GM12874 (cell line): ENCODE measurements around the gene TENT5C.

ENCODE experiments used
- TF ChIP-seq, protein P1 (sequence below): IDR thresholded peaks from 2 replicates; pipeline ENCODE4 v1.5.1; 2011; ENCODE audit warnings: low read depth, mild to moderate bottlenecking, control low read depth, low read length, moderate library complexity; ENCODE audit not compliant: insufficient read depth

The TENT5C gene

DNA sequence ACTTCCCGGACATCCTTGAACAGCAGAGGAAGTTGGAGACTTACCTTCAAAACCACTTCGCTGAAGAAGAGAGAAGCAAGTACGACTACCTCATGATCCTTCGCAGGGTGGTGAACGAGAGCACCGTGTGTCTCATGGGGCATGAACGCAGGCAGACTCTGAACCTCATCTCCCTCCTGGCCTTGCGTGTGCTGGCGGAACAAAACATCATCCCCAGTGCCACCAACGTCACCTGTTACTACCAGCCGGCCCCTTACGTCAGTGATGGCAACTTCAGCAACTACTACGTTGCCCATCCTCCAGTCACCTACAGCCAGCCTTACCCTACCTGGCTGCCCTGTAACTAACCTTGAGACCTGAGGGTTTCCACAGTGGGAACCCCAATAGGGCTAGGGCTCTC, 17.9 kb downstream of the TENT5C start:
- TF ChIP-seq, protein P1, sequence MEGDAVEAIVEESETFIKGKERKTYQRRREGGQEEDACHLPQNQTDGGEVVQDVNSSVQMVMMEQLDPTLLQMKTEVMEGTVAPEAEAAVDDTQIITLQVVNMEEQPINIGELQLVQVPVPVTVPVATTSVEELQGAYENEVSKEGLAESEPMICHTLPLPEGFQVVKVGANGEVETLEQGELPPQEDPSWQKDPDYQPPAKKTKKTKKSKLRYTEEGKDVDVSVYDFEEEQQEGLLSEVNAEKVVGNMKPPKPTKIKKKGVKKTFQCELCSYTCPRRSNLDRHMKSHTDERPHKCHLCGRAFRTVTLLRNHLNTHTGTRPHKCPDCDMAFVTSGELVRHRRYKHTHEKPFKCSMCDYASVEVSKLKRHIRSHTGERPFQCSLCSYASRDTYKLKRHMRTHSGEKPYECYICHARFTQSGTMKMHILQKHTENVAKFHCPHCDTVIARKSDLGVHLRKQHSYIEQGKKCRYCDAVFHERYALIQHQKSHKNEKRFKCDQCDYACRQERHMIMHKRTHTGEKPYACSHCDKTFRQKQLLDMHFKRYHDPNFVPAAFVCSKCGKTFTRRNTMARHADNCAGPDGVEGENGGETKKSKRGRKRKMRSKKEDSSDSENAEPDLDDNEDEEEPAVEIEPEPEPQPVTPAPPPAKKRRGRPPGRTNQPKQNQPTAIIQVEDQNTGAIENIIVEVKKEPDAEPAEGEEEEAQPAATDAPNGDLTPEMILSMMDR: no peak

DNA sequence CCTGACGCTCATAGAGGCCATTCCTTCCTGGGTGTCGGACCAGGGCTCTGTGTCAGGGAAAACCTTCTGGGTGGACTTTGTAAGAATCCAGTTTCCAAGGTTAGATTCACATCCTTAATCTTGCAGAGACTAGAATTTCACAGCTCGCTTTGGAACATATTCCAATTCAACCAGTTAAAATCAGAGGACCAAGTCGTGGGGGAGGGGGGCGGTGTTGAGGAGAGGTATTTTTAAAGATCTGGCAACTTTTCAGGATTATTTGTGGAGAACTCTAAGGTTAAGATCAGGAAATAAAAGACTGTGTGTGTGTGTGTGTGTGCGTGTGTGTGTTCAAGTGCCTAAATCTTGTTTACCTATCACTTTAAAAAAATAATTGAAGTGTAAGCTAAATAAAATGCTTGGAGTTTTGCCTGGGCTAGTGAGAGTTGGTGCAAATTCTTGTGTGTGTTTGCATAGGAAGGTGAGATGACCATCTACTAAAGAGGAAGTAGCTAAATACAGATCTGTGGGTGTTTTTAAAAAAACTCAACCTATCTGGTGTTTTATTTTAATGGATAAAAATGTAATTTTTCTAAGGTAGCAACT, 21.8 kb downstream of the TENT5C start:
- TF ChIP-seq, protein P1: no peak

DNA sequence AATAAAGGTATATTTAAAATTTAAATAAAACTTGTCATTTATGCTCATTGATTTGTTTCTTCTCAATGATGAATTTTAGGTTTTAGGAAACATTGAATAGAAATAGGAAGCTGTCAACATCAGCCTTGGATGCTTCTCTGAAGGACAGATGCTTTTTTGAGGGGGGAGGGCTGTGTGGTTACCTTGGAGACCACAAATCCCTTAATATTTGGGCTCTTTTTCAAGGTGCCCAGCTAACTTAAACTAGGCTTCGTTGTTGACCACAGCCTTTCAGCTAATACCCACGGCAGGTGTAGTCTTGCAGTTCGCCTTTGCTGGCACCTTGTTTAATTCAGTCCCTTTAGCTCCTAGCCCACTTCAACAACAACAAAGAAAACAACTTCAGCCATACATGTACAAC, 22.5 kb downstream of the TENT5C start:
- TF ChIP-seq, protein P1: no peak

DNA sequence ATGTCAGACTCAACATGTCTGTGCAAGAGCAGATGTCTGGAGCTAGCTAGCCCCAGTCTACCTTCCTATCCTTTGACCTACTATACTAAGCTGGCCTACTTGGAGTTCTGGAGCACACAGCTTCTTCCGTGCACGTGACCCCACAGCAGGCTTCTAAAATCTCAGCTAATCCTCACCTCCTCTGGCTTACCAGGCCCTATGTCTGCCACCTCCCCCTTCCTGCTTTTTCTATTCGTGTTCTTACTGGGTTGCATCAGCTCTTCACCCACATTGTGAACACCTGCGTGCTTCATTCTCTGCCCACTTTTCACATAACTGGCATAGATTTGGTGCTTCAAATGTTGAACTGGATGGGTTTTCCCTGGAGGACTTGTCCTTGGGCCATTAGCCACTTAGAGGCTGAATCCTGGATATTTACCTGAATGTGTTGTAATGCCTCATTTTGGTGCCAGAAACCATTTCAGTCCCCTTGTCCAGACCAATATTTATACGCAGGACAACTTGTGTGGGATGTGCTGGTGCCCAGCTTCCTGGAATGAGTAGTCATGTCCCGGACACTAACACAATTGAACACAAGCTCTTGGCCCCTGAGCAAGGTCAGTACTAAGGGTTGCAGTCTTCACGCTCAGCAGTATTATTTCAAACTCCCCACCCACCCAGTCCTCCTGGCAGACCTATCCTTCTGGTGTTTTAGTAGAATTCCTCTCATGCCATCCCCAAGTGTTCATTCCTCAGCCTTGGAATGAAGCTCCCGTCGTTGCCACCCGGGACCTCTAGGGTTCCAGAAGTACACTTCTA, 24.0 kb downstream of the TENT5C start:
- TF ChIP-seq, protein P1: no peak

DNA sequence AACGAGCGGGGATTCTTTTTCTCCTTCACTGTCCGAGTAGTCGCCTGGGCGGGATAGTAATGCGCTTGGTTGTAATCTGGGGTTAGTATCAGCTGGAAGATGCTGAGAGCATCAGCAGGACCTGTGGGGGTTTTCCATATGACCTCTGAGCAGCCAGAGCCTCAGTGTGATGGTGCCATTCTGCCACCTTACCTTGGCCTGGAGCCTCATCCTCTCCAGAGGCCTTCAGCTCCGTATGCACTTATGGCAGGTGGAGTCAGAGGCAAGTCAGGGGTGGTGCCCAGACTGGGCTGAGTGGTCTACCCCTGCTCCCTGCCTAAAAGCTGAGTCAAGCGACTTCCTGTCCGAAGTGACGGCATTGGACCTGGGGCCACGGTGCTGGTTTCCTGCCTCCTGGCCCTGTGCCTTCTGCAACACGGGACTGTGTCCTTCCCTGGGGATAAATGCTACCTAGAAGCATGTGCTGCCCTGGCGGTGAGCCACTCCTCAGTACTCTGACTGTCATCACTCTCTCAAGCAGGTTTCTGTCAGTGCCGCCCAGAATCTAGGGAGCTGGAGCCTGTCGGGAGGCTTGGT, 24.7 kb downstream of the TENT5C start:
- TF ChIP-seq, protein P1: no peak

DNA sequence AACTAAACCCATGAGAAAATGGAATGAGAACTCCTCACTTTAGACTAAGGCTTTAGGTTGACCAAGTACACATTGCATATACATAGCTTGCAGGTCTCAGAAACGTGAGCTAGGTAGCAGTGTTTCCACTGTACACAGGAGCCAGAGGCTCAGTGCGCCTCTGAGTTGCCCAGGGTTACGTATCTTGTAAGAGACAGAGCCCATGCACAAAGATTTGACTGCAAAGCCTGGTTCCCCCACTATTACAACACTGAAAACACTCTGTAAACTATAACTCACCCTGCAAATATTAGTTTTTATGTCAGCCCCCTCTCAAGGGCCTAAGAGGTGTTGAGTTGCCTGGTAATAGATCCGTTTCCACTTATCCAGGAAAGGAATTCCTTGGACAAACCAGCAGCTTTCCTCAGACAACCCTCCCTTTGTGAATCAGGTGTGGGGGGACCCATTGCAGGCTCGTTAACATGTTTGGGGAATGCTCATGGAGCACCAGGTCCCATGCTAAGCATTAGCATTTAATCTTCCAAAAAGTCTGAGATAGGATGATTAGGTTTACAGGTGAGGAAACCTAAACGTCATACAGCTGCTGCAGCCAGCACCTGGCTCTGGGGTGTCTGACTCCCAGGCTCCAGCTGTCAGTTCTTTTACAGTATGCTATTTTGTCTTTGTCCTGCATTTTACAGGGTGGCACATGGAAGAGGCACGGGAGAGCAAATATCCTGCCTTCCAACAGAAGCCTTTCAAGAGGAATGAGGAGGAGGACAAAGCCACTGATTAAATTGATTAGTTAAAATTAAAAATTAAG, 25.7 kb downstream of the TENT5C start:
- TF ChIP-seq, protein P1: no peak
